ENCODE measurements around the gene CNTN4. TPM values are rescaled to one million over a fixed set of nuclear protein-coding genes. Genes with fewer than 3 reads are reported as not detected.

CNTN4 gene
- total and polyA plus RNA-seq, 2 donors (not counting 3 experiments of a cell fraction or from before 2014, with no cell fraction given), result not detected

DNA sequence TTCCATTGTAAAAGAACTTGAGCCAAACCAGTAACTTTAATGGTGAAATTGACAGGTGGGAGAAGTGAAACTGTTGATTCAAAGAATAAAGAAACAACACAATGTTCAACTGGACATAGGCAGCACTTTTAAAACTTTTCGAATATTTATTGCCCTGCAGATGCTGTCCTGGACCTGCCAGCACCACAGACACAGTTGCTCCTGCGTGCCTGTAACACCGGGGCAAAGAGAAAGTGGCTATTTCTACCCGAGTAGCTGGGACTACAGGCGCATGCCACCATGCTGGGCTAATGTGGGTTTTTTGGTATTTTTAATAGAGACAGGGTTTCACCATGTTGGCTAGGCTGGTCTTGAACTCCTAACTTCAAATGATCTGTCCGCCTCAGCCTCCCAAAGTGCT is 1004.1 kb downstream of the CNTN4 start:
- TF ChIP-seq FOS (IDR thresholded peaks at IDR 0.05; ENCODE audit: borderline replicate concordance, insufficient read depth, low read length), result no peak
- no peak for TF ChIP-seq POLR2AphosphoS5 (IDR thresholded peaks at IDR 0.05; ENCODE audit: insufficient read depth, low read depth, low read length)
- no peak for TF ChIP-seq MYC (IDR thresholded peaks at IDR 0.05; ENCODE audit: low read depth, low read length)
- no peak for TF ChIP-seq MAX (IDR thresholded peaks at IDR 0.05; ENCODE audit: insufficient read depth, insufficient read length)
- no peak for TF ChIP-seq POLR2A (IDR thresholded peaks at IDR 0.05; ENCODE audit: low read depth, low read length)
- no peak for TF ChIP-seq GATA2 (IDR thresholded peaks at IDR 0.05; ENCODE audit: insufficient read depth, insufficient read length, low read depth, low read length)
- TF ChIP-seq EZH2 (IDR thresholded peaks at IDR 0.05; ENCODE audit: borderline replicate concordance, low read depth, low read length, severe bottlenecking), result no peak
- no peak for TF ChIP-seq CTCF (IDR thresholded peaks at IDR 0.05; ENCODE audit: extremely low read depth in 1 of 2, insufficient read depth in 1 of 2, low read depth in 1 of 2, low read length in 2 of 2)
- no peak for TF ChIP-seq JUN (IDR thresholded peaks at IDR 0.05; ENCODE audit: borderline replicate concordance, insufficient read depth, insufficient read length, low read depth)
- H3K4me2 ChIP-seq (ENCODE audit: insufficient read depth, low read length), result no peak overlapping the region
- dilution Hi-C loops (cut with MboI; ENCODE audit: extremely low pct_ligation_motif_present, low sequenced_read_pairs), result no loop called here
- no TSS peak for BruUV-seq (replicated peaks)
- H3K9ac ChIP-seq (replicated peaks; ENCODE audit: extremely low read depth, insufficient read depth, low read length), result no peak overlapping the region
- no peaks in the 10 kb centered on the region for H4K20me1 ChIP-seq (replicated peaks; ENCODE audit: control insufficient read depth, extremely low read depth, insufficient read depth, low read length)
- H3K27me3 ChIP-seq (ENCODE audit: control insufficient read depth in 2 of 2, insufficient read depth in 2 of 2, low read length in 2 of 2), result no peaks in the 10 kb centered on the region
- no peaks in the 10 kb centered on the region for H3K36me3 ChIP-seq (ENCODE audit: control insufficient read depth in 2 of 2, extremely low read depth in 1 of 2, insufficient read depth in 2 of 2, low read length in 2 of 2)
- intact Hi-C loops (cut with micrococcal nuclease), result no loop called here
- H3K9me1 ChIP-seq (replicated peaks; ENCODE audit: control insufficient read depth, extremely low read depth, insufficient read depth, low read length), result no peaks in the 10 kb centered on the region
- no peaks in the 10 kb centered on the region for H3K79me2 ChIP-seq (ENCODE audit: control insufficient read depth, insufficient read depth, low read length)
- no peak for DNase-seq (ENCODE audit: low read depth, low spot score)
- no peak overlapping the region for H3K27ac ChIP-seq (ENCODE audit: insufficient read depth, low read depth, low read length)
- H3K4me1 ChIP-seq (ENCODE audit: control insufficient read depth, extremely low read depth, insufficient read depth, low read length), result no peaks in the 10 kb centered on the region
- H3K4me3 ChIP-seq (replicated peaks in 1 of 3; ENCODE audit: insufficient read depth in 1 of 3, low read depth in 1 of 3, low read length in 3 of 3), result no peak overlapping the region
- no peaks in the 10 kb centered on the region for H3K9me3 ChIP-seq (replicated peaks; ENCODE audit: control insufficient read depth, insufficient read depth, low read length)
- no peak overlapping the region for H2AFZ ChIP-seq (ENCODE audit: low read depth, low read length)
- CTCF ChIA-PET, result no interaction called here
- no peak for FAIRE-seq
- POLR2A ChIA-PET, result no interaction called here

Measured in endothelial cell of umbilical vein (primary cell).